ENCODE results near the gene VAT1. TPM values are rescaled to one million over a fixed set of nuclear protein-coding genes. Genes with fewer than 3 reads are reported as not detected.

VAT1 gene
- total and polyA plus RNA-seq, 2 donors (not counting 1 experiment from before 2014, with no cell fraction given), result 234 to 297 TPM

GRCh38 chr17:43028221-43028861 lies 6.2 kb upstream of the VAT1 start:
- H3K79me2 ChIP-seq (ENCODE audit: control insufficient read depth, insufficient read depth, low read length), result no peaks in the 10 kb centered on the region
- H3K27me3 ChIP-seq (ENCODE audit: control insufficient read depth, insufficient read depth, low read length), result no peaks in the 10 kb centered on the region
- H3K4me3 ChIP-seq (replicated peaks in 1 of 4; ENCODE audit: control extremely low read depth in 1 of 4, insufficient read depth in 1 of 4, low read depth in 3 of 4, low read length in 4 of 4), result no peak overlapping the region
- H3K4me2 ChIP-seq (ENCODE audit: extremely low read depth, insufficient read depth, low read length), result no peak overlapping the region
- H4K20me1 ChIP-seq (ENCODE audit: control insufficient read depth, extremely low read depth, insufficient read depth, low read length), result no peaks in the 10 kb centered on the region
- TF ChIP-seq CTCF (conservative IDR thresholded peaks at IDR 0.05 in 1 of 2, IDR thresholded peaks at IDR 0.05 in 1 of 2; ENCODE audit: low read depth in 1 of 2, low read length in 2 of 2), result no peak
- TF ChIP-seq EZH2 (IDR thresholded peaks at IDR 0.05; ENCODE audit: low read length, missing control alignments), result no peak
- no peak overlapping the region for H3K9ac ChIP-seq (ENCODE audit: insufficient read depth, low read length)
- DNase-seq (ENCODE audit: low read depth in 2 of 2), result no peak
- H3K9me3 ChIP-seq (ENCODE audit: control insufficient read depth, insufficient read depth, low read depth, low read length), result no peaks in the 10 kb centered on the region
- peaks cover 4% of the 10 kb centered on the region for H3K4me1 ChIP-seq (ENCODE audit: control insufficient read depth, extremely low read depth, insufficient read depth, low read length)
- H2AFZ ChIP-seq (ENCODE audit: low read length), result no peak overlapping the region
- H3K36me3 ChIP-seq (ENCODE audit: control insufficient read depth, insufficient read depth, low read length), result no peaks in the 10 kb centered on the region
- H3K27ac ChIP-seq (ENCODE audit: insufficient read depth, low read length), result no peak overlapping the region

- Histone ChIP-seq H3K4me3 (replicated peaks in 1 of 4; ENCODE audit: control extremely low read depth in 1 of 4, insufficient read depth in 1 of 4, low read depth in 3 of 4, low read length in 4 of 4) (no peak overlapping the region), H3K79me2 (ENCODE audit: control insufficient read depth, insufficient read depth, low read length) (no peaks in the 10 kb centered on the region), H4K20me1 (ENCODE audit: control insufficient read depth, extremely low read depth, insufficient read depth, low read length) (no peaks in the 10 kb centered on the region), H3K4me1 (ENCODE audit: control insufficient read depth, extremely low read depth, insufficient read depth, low read length) (peaks cover 4% of the 10 kb centered on the region), H3K36me3 (ENCODE audit: control insufficient read depth, insufficient read depth, low read length) (no peaks in the 10 kb centered on the region), H3K9ac (ENCODE audit: insufficient read depth, low read length) (no peak overlapping the region), H3K9me3 (ENCODE audit: control insufficient read depth, insufficient read depth, low read depth, low read length) (no peaks in the 10 kb centered on the region), H3K27me3 (ENCODE audit: control insufficient read depth, insufficient read depth, low read length) (no peaks in the 10 kb centered on the region), H3K27ac (ENCODE audit: insufficient read depth, low read length) (no peak overlapping the region), H3K4me2 (ENCODE audit: extremely low read depth, insufficient read depth, low read length) (no peak overlapping the region), H2AFZ (ENCODE audit: low read length) (no peak overlapping the region)
- DNase-seq (ENCODE audit: low read depth in 2 of 2), result no peak
- no peak for TF ChIP-seq EZH2 (IDR thresholded peaks at IDR 0.05; ENCODE audit: low read length, missing control alignments)
- no peak for TF ChIP-seq CTCF (conservative IDR thresholded peaks at IDR 0.05 in 1 of 2, IDR thresholded peaks at IDR 0.05 in 1 of 2; ENCODE audit: low read depth in 1 of 2, low read length in 2 of 2)
These were observed 5.2 kb upstream of the VAT1 start for GRCh38 chr17:43027091-43028032.

- no peak for DNase-seq (ENCODE audit: low read depth in 2 of 2)
- H3K4me1 ChIP-seq (ENCODE audit: control insufficient read depth, extremely low read depth, insufficient read depth, low read length), result peaks cover 4% of the 10 kb centered on the region
- H2AFZ ChIP-seq (ENCODE audit: low read length), result no peak overlapping the region
- H3K9me3 ChIP-seq (ENCODE audit: control insufficient read depth, insufficient read depth, low read depth, low read length), result no peaks in the 10 kb centered on the region
- no peak overlapping the region for H3K9ac ChIP-seq (ENCODE audit: insufficient read depth, low read length)
- H4K20me1 ChIP-seq (ENCODE audit: control insufficient read depth, extremely low read depth, insufficient read depth, low read length), result no peaks in the 10 kb centered on the region
- no peaks in the 10 kb centered on the region for H3K27me3 ChIP-seq (ENCODE audit: control insufficient read depth, insufficient read depth, low read length)
- H3K4me2 ChIP-seq (ENCODE audit: extremely low read depth, insufficient read depth, low read length), result no peak overlapping the region
- H3K79me2 ChIP-seq (ENCODE audit: control insufficient read depth, insufficient read depth, low read length), result peaks cover 6% of the 10 kb centered on the region
- H3K4me3 ChIP-seq (replicated peaks in 1 of 4; ENCODE audit: control extremely low read depth in 1 of 4, insufficient read depth in 1 of 4, low read depth in 3 of 4, low read length in 4 of 4), result no peak overlapping the region
- TF ChIP-seq CTCF (conservative IDR thresholded peaks at IDR 0.05 in 1 of 2, IDR thresholded peaks at IDR 0.05 in 1 of 2; ENCODE audit: low read depth in 1 of 2, low read length in 2 of 2) (no peak), EZH2 (IDR thresholded peaks at IDR 0.05; ENCODE audit: low read length, missing control alignments) (no peak)
- H3K36me3 ChIP-seq (ENCODE audit: control insufficient read depth, insufficient read depth, low read length), result no peaks in the 10 kb centered on the region
- H3K27ac ChIP-seq (ENCODE audit: insufficient read depth, low read length), result no peak overlapping the region
These were observed 4.4 kb upstream of the VAT1 start for GRCh38 chr17:43026595-43026994.
